MG63 (cell line): ENCODE measurements around the gene TFDP1. TPM values are rescaled to one million over a fixed set of nuclear protein-coding genes. Genes with fewer than 3 reads are reported as not detected.

ENCODE experiments used
- DNase-seq: peaks from one replicate; pipeline ENCODE4 v3.0.0-alpha.2; 2020
- H3K27me3 ChIP-seq: fragments of 250-450 bp; sonication (Bioruptor Pico); 2 replicates; pipeline ENCODE4 v1.5.1; 2020; ENCODE audit warnings: mild to moderate bottlenecking, moderate library complexity
- H3K36me3 ChIP-seq: fragments of 250-450 bp; sonication (Bioruptor Pico); 2 replicates; pipeline ENCODE4 v1.5.1; 2020; ENCODE audit warnings: mild to moderate bottlenecking, moderate library complexity
- H3K4me3 ChIP-seq: fragments of 250-450 bp; sonication (Bioruptor Pico); 2 replicates; pipeline ENCODE4 v1.5.1; 2020; ENCODE audit warnings: mild to moderate bottlenecking, moderate library complexity
- H3K9me3 ChIP-seq: fragments of 250-450 bp; sonication (Bioruptor Pico); 2 replicates; pipeline ENCODE4 v1.5.1; 2020; ENCODE audit warnings: mild to moderate bottlenecking, moderate library complexity
- total RNA-seq: library from RNA; depleted of rRNA; stranded (reverse); fragments of >200 nt; shearing (Covaris generic); gene quantifications from 2 replicates; pipeline ENCODE4 v1.2.3, GENCODE V29; 2014; ENCODE audit warnings: low replicate concordance; rRNA removed

Gene TFDP1
- total RNA-seq, 1 experiment from 2014 or later, result 38.3 TPM

DNA sequence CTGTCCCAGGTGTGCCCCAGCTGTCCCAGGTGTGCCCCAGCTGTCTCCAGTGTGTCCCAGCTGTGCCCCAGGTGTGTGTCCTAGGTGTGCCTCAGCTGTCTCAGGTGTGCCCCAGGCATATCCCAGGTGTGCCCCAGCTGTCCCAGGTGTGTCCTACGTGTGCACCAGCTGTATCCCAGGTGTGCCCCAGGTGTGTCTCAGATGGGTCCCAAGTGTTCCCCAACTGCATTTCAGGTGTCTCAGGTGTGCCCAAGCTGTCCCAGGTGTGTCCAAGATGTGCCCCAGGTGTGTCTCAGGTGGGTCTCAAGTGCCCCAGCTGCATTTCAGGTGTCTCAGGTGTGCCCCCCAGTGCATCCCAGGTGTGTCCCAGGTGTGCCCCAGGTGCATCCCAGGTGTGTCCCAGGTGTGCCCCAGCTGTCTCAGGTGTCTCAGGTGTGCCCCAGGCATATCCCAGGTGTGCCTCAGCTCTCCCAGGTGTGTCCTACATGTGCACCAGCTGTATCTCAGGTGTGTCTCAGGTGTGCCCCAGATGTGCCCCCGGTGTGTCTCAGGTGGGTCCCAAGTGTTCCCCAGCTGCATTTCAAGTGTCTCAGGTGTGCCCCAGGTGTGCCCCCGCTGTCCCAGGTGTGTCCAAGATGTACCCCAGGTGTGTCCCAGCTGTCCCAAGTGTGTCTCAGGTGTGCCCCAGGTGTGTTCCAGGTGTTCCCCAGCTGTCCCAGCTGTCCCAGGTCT is 81.2 kb downstream of the TFDP1 start:
- Histone ChIP-seq H3K9me3 (peaks cover 9% of the 10 kb centered on the region; the same call in 1 of the 2 replicates), H3K4me3 (no peak overlapping the region), H3K36me3 (no peaks in the 10 kb centered on the region), H3K27me3 (no peaks in the 10 kb centered on the region)
- no peak for DNase-seq

DNA sequence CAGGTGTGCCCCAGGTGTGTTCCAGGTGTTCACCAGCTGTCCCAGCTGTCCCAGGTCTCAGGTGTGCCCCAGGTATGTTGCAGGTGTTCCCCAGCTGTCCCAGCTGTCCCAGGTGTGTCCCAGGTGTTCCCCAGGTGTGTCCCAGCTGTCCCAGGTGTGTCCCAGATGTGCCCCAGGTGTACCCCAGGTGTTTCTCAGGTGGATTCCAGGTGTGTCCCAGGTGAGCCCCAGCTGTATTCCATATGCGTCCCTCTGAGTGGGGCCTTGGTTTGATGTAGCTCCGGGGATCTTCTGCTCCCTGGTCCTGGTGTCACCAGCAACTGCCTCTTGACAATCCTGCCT is 81.7 kb downstream of the TFDP1 start:
- peaks cover 4% of the 10 kb centered on the region; the same call in 1 of the 2 replicates for H3K9me3 ChIP-seq
- no peak overlapping the region for H3K4me3 ChIP-seq
- DNase-seq, result no peak
- H3K36me3 ChIP-seq, result no peaks in the 10 kb centered on the region
- H3K27me3 ChIP-seq, result no peaks in the 10 kb centered on the region

DNA sequence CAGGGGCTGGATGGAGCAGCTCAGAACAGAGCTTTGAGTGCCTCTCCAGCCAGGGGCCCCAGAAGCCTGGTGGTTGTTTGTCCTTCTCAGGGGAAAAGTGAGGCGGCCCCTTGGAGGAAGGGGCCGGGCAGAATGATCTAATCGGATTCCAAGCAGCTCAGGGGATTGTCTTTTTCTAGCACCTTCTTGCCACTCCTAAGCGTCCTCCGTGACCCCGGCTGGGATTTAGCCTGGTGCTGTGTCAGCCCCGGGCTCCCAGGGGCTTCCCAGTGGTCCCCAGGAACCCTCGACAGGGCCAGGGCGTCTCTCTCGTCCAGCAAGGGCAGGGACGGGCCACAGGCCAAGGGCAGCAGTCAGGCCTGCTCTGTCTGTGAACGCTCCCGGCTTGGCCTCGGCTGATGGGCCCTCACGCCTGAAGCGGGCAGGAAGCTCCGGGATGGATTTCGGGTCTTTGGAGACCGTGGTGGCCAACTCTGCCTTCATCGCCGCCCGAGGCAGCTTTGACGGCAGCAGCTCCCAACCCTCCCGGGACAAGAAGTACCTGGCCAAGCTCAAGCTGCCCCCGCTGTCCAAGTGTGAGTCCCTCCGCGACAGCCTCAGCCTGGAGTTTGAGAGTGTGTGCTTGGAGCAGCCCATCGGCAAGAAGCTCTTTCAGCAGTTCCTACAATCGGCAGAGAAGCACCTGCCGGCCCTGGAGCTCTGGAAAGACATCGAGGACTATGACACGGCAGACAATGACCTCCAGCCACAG is 82.6 kb downstream of the TFDP1 start, which contains the start of gene GRK1:
TSS of gene GRK1 (plus strand) at position 269 of the 751 bp plus-strand sequence. CDS start at position 437, 168 bp downstream.
- H3K27me3 ChIP-seq, result no peaks in the 10 kb centered on the region
- no peak within 1 kb of the TSS for H3K4me3 ChIP-seq
- H3K36me3 ChIP-seq, result no peaks in the 10 kb centered on the region
- no peak for DNase-seq
- no peaks in the 10 kb centered on the region for H3K9me3 ChIP-seq

DNA sequence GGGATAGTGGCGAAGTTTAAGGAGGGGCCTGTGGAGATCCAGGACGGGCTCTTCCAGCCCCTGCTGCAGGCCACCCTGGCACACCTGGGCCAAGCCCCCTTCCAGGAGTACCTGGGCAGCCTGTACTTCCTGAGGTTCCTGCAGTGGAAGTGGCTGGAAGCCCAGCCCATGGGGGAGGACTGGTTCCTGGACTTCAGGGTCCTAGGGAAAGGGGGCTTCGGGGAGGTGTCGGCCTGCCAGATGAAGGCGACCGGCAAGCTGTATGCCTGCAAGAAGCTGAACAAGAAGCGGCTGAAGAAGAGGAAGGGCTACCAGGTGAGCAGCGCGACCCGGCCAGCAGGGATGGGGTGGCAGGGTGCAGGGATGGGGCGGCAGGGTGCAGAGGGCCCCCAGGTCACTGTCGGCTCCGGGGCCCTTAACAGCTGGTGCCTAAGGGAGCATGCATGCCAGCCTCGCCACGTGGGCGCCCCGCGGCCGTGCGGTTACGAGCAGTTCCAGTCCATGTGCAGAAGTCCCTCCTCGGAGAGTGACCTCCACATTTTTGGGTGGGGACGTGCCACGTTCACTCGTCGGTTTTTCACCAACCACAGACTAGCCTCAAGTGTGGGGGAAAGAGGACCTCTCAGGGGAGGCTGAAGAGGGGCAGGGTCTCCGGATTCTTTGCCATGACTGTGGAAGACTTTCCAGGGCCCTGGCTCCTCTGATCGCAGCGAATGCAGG is 83.4 kb downstream of the TFDP1 start:
- no peaks in the 10 kb centered on the region for H3K36me3 ChIP-seq
- DNase-seq, result no peak
- H3K9me3 ChIP-seq, result no peaks in the 10 kb centered on the region
- no peaks in the 10 kb centered on the region for H3K27me3 ChIP-seq
- no peak overlapping the region for H3K4me3 ChIP-seq

DNA sequence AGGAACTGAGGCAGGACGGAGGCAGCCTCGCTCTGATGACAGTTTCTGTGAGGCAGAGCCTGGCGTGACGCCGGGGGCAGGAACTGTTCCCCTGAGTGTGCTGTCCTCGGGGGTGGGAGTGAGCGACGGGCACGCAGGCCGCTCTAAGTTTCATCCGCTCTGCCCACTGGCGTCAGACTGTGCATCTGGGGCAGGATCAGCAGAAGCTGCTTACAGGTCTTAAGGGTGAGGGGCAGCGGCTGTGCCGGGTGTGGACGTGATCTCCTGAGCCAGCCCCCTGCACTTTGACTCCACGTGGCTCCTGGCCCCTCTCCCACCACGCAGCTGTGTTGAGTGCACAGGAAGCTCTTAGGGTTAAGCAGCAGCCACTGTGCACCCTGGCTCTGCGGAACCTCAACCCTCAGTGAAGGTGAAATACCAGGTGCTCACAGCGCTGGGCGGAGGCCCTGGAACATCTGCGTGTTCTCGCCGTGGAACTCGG is 84.0 kb downstream of the TFDP1 start:
- Histone ChIP-seq H3K4me3 (no peak overlapping the region), H3K9me3 (no peaks in the 10 kb centered on the region), H3K36me3 (no peaks in the 10 kb centered on the region), H3K27me3 (no peaks in the 10 kb centered on the region)
- DNase-seq, result no peak

DNA sequence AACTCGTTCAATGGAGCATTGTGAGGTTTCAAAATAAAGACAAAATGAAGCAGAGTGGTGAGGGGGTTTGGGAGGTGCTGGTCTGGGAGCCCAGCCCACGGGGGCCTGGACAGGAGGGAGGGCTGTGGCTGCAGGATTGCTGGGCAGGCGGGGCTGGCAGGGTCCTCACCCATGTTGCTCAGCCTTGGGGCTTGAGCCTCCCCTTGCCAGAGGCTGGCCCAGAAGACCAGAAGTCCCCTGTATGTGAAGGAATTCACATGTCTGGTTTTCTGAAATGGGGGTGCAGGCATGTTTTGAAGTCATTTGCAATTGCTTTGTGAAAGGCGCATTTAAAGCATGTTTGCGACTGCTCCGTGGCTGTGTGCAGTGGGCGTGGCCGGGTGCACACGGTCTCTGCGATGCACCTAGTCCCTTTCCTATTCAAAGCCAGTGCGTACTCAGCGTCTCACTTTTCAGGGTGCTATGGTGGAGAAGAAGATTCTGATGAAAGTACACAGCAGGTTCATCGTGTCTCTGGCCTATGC is 84.7 kb downstream of the TFDP1 start:
- Histone ChIP-seq H3K36me3 (no peaks in the 10 kb centered on the region), H3K27me3 (no peaks in the 10 kb centered on the region), H3K9me3 (no peaks in the 10 kb centered on the region), H3K4me3 (no peak overlapping the region)
- DNase-seq, result no peak

DNA sequence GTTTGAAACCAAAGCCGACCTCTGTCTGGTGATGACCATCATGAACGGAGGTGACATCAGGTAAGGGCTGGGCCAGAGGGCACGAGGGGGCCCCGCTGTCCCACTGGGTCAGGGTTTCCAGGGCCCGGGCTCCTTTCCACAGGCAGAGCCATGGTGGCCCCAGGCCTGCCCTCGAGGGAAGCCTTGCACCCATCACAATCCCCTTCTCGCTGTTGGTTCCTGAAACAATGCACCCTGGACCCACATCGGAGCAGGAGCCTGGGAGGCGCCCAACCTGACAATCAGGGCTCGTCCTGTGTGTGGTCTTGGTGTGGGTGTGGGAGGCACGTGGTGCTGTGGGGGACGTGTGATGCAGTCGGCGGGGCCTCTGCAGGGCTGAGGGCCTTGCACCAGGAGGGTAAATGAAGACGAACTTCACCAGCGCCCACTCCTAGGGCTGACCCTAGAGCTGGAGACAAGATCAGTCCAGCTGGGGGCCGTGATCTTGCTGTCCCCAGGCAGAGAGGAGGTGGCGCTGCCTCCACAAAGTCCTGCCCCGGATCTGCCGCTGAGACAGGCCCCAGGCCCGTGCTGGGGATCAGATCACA is 85.3 kb downstream of the TFDP1 start:
- Histone ChIP-seq H3K36me3 (no peaks in the 10 kb centered on the region), H3K27me3 (no peaks in the 10 kb centered on the region), H3K4me3 (no peak overlapping the region), H3K9me3 (no peaks in the 10 kb centered on the region)
- no peak for DNase-seq

DNA sequence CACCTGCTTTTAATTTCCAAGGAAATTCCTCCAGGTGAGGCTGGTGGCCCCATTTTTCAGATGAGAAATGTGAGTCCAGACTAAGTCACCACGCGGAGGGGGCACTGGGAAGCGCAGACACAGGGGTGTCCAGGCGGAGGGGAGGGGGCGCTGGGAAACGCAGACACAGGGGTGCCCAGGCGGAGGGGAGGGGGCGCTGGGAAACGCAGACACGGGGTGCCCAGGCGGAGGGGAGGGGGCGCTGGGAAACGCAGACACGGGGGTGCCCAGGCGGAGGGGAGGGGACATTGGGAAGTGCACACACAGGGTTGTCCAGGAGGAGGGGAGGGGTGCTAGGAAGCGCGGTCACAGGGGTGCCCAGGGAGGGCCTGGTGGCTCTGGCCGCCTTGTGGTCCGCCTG is 86.0 kb downstream of the TFDP1 start:
- Histone ChIP-seq H3K4me3 (no peak overlapping the region), H3K27me3 (no peaks in the 10 kb centered on the region), H3K36me3 (no peaks in the 10 kb centered on the region), H3K9me3 (no peaks in the 10 kb centered on the region)
- no peak for DNase-seq

DNA sequence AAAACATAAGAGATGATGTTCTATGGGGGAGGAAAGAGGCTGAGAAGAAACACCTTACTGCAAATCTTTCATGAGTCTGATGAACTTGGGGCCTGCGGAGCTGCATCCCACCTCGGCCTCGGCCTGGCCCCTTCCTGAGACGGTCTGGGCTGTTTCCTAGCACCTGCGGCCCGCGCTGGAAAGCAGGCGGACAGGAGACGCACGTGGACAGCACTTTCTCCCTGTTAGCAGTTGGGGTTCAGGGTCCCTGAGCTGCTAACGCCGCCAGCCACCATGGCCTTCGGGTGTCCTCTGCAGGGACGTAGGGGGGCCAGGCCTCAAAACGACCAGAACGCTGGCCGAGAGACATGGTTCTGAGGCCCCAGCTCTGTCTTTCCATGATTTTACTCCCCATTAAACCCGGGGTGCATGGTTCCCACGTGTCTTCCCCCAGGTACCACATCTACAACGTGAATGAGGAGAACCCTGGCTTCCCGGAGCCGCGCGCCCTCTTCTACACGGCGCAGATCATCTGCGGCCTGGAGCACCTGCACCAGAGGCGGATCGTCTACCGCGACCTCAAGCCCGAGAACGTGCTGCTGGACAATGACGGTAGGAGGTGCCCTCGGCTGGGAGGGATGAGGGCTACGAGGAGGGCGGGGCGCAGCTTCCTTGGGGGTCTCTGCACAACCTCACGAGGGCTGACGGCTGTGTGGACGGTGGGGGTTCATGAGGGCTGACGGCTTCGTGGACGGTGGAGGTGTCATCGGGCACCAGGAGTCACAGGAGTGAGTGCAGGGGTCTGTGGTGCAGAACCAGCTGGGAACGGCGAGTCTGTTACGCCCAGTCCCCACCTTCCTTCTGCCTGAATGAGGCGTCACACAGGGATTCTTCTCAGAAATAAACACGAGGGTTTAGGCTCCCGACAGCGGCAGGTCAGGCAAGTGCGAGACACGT is 86.8 kb downstream of the TFDP1 start:
- Histone ChIP-seq H3K9me3 (no peaks in the 10 kb centered on the region), H3K36me3 (no peaks in the 10 kb centered on the region)

DNA sequence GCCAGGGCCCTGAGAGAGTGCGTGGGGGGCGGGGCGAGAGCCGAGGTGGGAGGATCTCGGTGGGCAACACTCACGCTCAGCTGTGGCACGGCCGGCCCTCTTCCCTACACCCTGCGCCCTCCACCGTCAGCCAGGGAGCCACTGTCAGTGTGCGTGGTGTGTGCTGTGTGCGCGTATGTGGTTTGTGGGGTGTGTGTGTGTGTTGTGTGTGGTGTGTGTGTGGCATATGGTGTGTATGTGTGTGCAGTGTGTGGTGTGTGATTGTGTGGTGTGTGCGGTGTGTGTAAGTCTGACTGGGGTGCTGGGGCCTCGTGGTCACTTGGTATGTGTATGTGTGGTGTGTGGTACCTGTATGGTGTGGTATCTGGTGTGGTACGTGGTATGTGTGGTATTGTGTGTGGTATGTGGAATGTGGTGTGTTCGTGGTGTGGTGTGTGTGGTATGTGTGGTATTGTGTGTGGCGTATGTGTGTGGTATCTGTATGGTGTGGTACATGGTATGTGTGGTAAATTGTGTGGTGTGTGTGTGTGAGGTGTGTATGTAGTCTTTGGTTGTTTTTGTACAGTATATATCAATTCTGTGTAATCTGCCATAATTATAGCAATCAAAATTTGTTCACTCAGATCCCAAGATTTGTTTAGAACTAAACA is 87.6 kb downstream of the TFDP1 start:
- DNase-seq, result no peak
- H3K27me3 ChIP-seq, result no peaks in the 10 kb centered on the region
- H3K36me3 ChIP-seq, result no peaks in the 10 kb centered on the region
- H3K4me3 ChIP-seq, result no peak overlapping the region
- no peaks in the 10 kb centered on the region for H3K9me3 ChIP-seq

More for the DNA sequence above, 86.8 kb downstream of the TFDP1 start:
- no peak for DNase-seq
- Histone ChIP-seq H3K4me3 (no peak overlapping the region), H3K27me3 (no peaks in the 10 kb centered on the region)

Other genes with a start within 250 kb of the TFDP1 start
- gene GRTP1, start 220.6 kb upstream of the TFDP1 start, total RNA-seq, result 0.17 TPM in 1 of 2 replicates, not detected in the other
- 0.96 and 2.8 TPM in 2 replicates for gene ADPRHL1, start 131.3 kb upstream of the TFDP1 start, total RNA-seq
- 6.0 and 6.8 TPM in 2 replicates for gene DCUN1D2, start 94.0 kb upstream of the TFDP1 start, total RNA-seq
- gene ATP4B, start 73.4 kb downstream of the TFDP1 start, total RNA-seq, result not detected in 2 replicates
- gene GRK1, start 82.5 kb downstream of the TFDP1 start, total RNA-seq, result not detected in 2 replicates
- 1.4 TPM in 1 of 2 replicates, not detected in the other for gene TMEM255B, start 174.5 kb downstream of the TFDP1 start, total RNA-seq